Astrocyte of the spinal cord (primary cell): ENCODE measurements around the gene SH3RF3.

Source experiments
- DNase-seq: peaks from one replicate; pipeline ENCODE4 v3.0.0; 2011; ENCODE audit warnings: low read depth, low spot score
- H3K4me3 ChIP-seq: 2 replicates; pipeline ENCODE4 v1.5.1; 2011; ENCODE audit warnings: low read depth, mild to moderate bottlenecking, low read length, moderate library complexity
- CTCF ChIP-seq: IDR thresholded peaks from 2 replicates; pipeline ENCODE4 v1.5.1; 2012; ENCODE audit warnings: low read depth, mild to moderate bottlenecking, low read length, inconsistent platforms
- in situ Hi-C: cut with HindIII; loops from 2 replicates; pipeline ENCODE4 v1.10.0; 2017; ENCODE audit warnings: low sequenced_read_pairs

SH3RF3 gene

GRCh38 chr2:109174214-109174613, 45.2 kb downstream of the SH3RF3 start:
- in situ Hi-C loops: no loop called here
- no peak overlapping the region for H3K4me3 ChIP-seq
- TF ChIP-seq CTCF: no peak
- no peak for DNase-seq

GRCh38 chr2:109174626-109175349, 45.8 kb downstream of the SH3RF3 start:
- DNase-seq: no peak
- in situ Hi-C loops: no loop called here
- no peak for TF ChIP-seq CTCF
- no peak overlapping the region for H3K4me3 ChIP-seq

- no peak for TF ChIP-seq CTCF
- no peak overlapping the region for H3K4me3 ChIP-seq
- no peak for DNase-seq
- in situ Hi-C loops: no loop called here
Observed at GRCh38 chr2:109175350-109175678, 46.3 kb downstream of the SH3RF3 start.

GRCh38 chr2:109176928-109177327, 47.9 kb downstream of the SH3RF3 start:
- H3K4me3 ChIP-seq: no peak overlapping the region
- in situ Hi-C loops: no loop called here
- no peak for TF ChIP-seq CTCF
- no peak for DNase-seq

GRCh38 chr2:109177635-109178034, 48.6 kb downstream of the SH3RF3 start:
- in situ Hi-C loops: no loop called here
- no peak overlapping the region for H3K4me3 ChIP-seq
- DNase-seq: no peak
- TF ChIP-seq CTCF: no peak

- DNase-seq: no peak
- H3K4me3 ChIP-seq: no peak overlapping the region
- in situ Hi-C loops: no loop called here
- no peak for TF ChIP-seq CTCF
Observed at GRCh38 chr2:109178968-109179367, 50.0 kb downstream of the SH3RF3 start.
